ENCODE data around the gene DNAH14. TPM values are rescaled to one million over a fixed set of nuclear protein-coding genes. Genes with fewer than 3 reads are reported as not detected.

The DNAH14 gene
- total and polyA plus RNA-seq, 9 of the 15 experiments (the other 6 are each of a cell fraction or from before 2014, with no cell fraction given), result 58.4 to 142 (median 98.4) TPM

- no peak for TF ChIP-seq ZBTB2 (IDR thresholded peaks at IDR 0.05)
- no peak for TF ChIP-seq MBD1 (CRISPR knock-in tag; IDR thresholded peaks at IDR 0.05)
- no peak for TF ChIP-seq HEY1 (CRISPR knock-in tag; IDR thresholded peaks at IDR 0.05; ENCODE audit: borderline replicate concordance)
- no peak for TF ChIP-seq SPI1 (IDR thresholded peaks at IDR 0.05; ENCODE audit: borderline replicate concordance, low read depth, low read length)
- TF ChIP-seq HMG20B (CRISPR knock-in tag; IDR thresholded peaks at IDR 0.05), result no peak
- TF ChIP-seq MXD1 (CRISPR knock-in tag; IDR thresholded peaks at IDR 0.05; ENCODE audit: borderline replicate concordance, poor library complexity, severe bottlenecking), result no peak
- no peak for TF ChIP-seq POLR2A (conservative IDR thresholded peaks at IDR 0.05)
Observed at GRCh38 chr1:225348400-225348799, 418.9 kb downstream of the DNAH14 start (continued).

GRCh38 chr1:225349826-225350225 is 420.4 kb downstream of the DNAH14 start:
- CTCF ChIA-PET (ENCODE audit: low intra/inter-chr PET ratio), result no interaction called here
- in situ Hi-C loops (cut with MboI), result no loop called here
- no peak for FAIRE-seq

More at GRCh38 chr1:225349826-225350225, 420.4 kb downstream of the DNAH14 start:
- Histone ChIP-seq H3K27me3 (ENCODE audit: control insufficient read depth in 2 of 2, insufficient read depth in 2 of 2, low read length in 2 of 2) (no peaks in the 10 kb centered on the region; a peak in 2 of 5 replicates), H3K9me3 (replicated peaks; ENCODE audit: control insufficient read depth, insufficient read depth, low read depth, low read length) (no peaks in the 10 kb centered on the region), H2AFZ (ENCODE audit: low read depth, low read length) (no peak overlapping the region), H4K20me1 (replicated peaks; ENCODE audit: control insufficient read depth, insufficient read depth, low read length) (no peaks in the 10 kb centered on the region), H3K79me2 (ENCODE audit: control insufficient read depth, insufficient read depth, low read length) (no peaks in the 10 kb centered on the region), H3K4me3 (no peak overlapping the region), H3K4me2 (ENCODE audit: insufficient read depth, low read length) (no peak overlapping the region), H3K27ac (ENCODE audit: extremely low read depth, low read depth, low read length) (no peak overlapping the region), H3K9me1 (ENCODE audit: control insufficient read depth, insufficient read depth, low read length) (no peaks in the 10 kb centered on the region), H3K36me3 (ENCODE audit: control insufficient read depth, insufficient read depth, low read length) (no peaks in the 10 kb centered on the region), H3K9ac (ENCODE audit: insufficient read depth in 1 of 2, low read depth in 2 of 2, low read length in 2 of 2) (no peak overlapping the region), H3K4me1 (replicated peaks in 1 of 2; ENCODE audit: control insufficient read depth in 2 of 2, insufficient read depth in 2 of 2, low read length in 2 of 2) (no peaks in the 10 kb centered on the region)
- ATAC-seq, result no peak
- POLR2A ChIA-PET, result no interaction called here
- no peak for DNase-seq (ENCODE audit: extremely low read depth in 1 of 4, low spot score in 3 of 4)
- TF ChIP-seq ZNF274 (IDR thresholded peaks at IDR 0.05; ENCODE audit: borderline replicate concordance, low read depth, low read length) (no peak), TOE1 (IDR thresholded peaks at IDR 0.05; ENCODE audit: borderline replicate concordance) (no peak), TOE1 (CRISPR knock-in tag; IDR thresholded peaks at IDR 0.05; ENCODE audit: borderline replicate concordance, low read depth) (no peak), LARP7 (IDR thresholded peaks at IDR 0.05) (no peak), BRD9 (IDR thresholded peaks at IDR 0.05; ENCODE audit: low read depth, partially characterized antibody) (no peak)
- no TSS peak for BruUV-seq (replicated peaks)
- WGBS (ENCODE audit: insufficient coverage, low coverage, missing lambda C conversion rate), result 0% methylated on average over 2 of the region's 2 CpGs
- intact Hi-C loops (cut with micrococcal nuclease), result no loop called here

Measured in K562 (cell line).